ENCODE data around the gene ZKSCAN5.
A peak's percentile ranks its signal among the peaks of the same experiment; 100 is the strongest.

Gene ZKSCAN5

GRCh38 chr7:99558306-99559174, 54.1 kb downstream of the ZKSCAN5 start, which contains the start of gene ZNF655:
TSS of gene ZNF655 (plus strand) at chr7:99558642. CDS start at chr7:99560560, 1,918 bp downstream.
- Histone ChIP-seq H3K4me3 (ENCODE audit: insufficient read depth, low read length, poor library complexity, severe bottlenecking) (peak within 1 kb of the TSS; percentile 91), H3K79me2 (ENCODE audit: insufficient read depth, low read length) (peaks cover 71% of the 10 kb centered on the region)

GRCh38 chr7:99559175-99559915, 54.9 kb downstream of the ZKSCAN5 start:
- Histone ChIP-seq H3K27ac (ENCODE audit: low read depth, low read length) (peak overlapping the region; percentile 84), H2AFZ (ENCODE audit: low read depth, low read length, severe bottlenecking) (peak overlapping the region; percentile 87), H3K9me2 (replicated peaks; ENCODE audit: insufficient read depth, low read length) (no peaks in the 10 kb centered on the region), H3K4me2 (ENCODE audit: low read depth, low read length, poor library complexity, severe bottlenecking) (peak overlapping the region; percentile 74), H3K36me3 (ENCODE audit: low read length) (peaks cover 40% of the 10 kb centered on the region), H3K9me3 (ENCODE audit: insufficient read depth, low read length) (no peaks in the 10 kb centered on the region), H4K20me1 (ENCODE audit: low read depth, low read length) (no peaks in the 10 kb centered on the region), H3K9ac (ENCODE audit: low read length) (peak overlapping the region; percentile 95), H3K27me3 (ENCODE audit: low read length) (no peaks in the 10 kb centered on the region), H3K79me2 (ENCODE audit: insufficient read depth, low read length) (peaks cover 76% of the 10 kb centered on the region), H3F3A (ENCODE audit: insufficient read depth) (peaks cover 17% of the 10 kb centered on the region; the same call in 1 of the 2 replicates), H3K4me3 (ENCODE audit: insufficient read depth, low read length, poor library complexity, severe bottlenecking) (peak overlapping the region; percentile 91)
- no peak for TF ChIP-seq EZH2phosphoT487 (conservative IDR thresholded peaks at IDR 0.05; ENCODE audit: low read length)
- no peak for TF ChIP-seq CTCF (IDR thresholded peaks at IDR 0.05; ENCODE audit: insufficient read depth, low read length, poor library complexity, severe bottlenecking)

More at GRCh38 chr7:99558306-99559174, 54.1 kb downstream of the ZKSCAN5 start, which contains the start of gene ZNF655:
- no peaks in the 10 kb centered on the region for H3K27me3 ChIP-seq (ENCODE audit: low read length)
- no peaks in the 10 kb centered on the region for H3K9me3 ChIP-seq (ENCODE audit: insufficient read depth, low read length)
- peaks cover 20% of the 10 kb centered on the region; the same call in 1 of the 2 replicates for H3F3A ChIP-seq (ENCODE audit: insufficient read depth)
- peak within 1 kb of the TSS; percentile 87 for H2AFZ ChIP-seq (ENCODE audit: low read depth, low read length, severe bottlenecking)
- H4K20me1 ChIP-seq (ENCODE audit: low read depth, low read length): no peaks in the 10 kb centered on the region
- peak within 1 kb of the TSS; percentile 95 for H3K9ac ChIP-seq (ENCODE audit: low read length)
- TF ChIP-seq EZH2phosphoT487 (conservative IDR thresholded peaks at IDR 0.05; ENCODE audit: low read length) (no peak), CTCF (IDR thresholded peaks at IDR 0.05; ENCODE audit: insufficient read depth, low read length, poor library complexity, severe bottlenecking) (no peak)
- no peaks in the 10 kb centered on the region for H3K9me2 ChIP-seq (replicated peaks; ENCODE audit: insufficient read depth, low read length)
- peaks cover 34% of the 10 kb centered on the region for H3K36me3 ChIP-seq (ENCODE audit: low read length)
- peak within 1 kb of the TSS; percentile 74 for H3K4me2 ChIP-seq (ENCODE audit: low read depth, low read length, poor library complexity, severe bottlenecking)
- peak within 1 kb of the TSS; percentile 84 for H3K27ac ChIP-seq (ENCODE audit: low read depth, low read length)

GRCh38 chr7:99560834-99561736, 56.6 kb downstream of the ZKSCAN5 start:
- H3F3A ChIP-seq (ENCODE audit: insufficient read depth): peaks cover 5% of the 10 kb centered on the region; the same call in 1 of the 2 replicates
- no peak overlapping the region for H3K4me3 ChIP-seq (ENCODE audit: insufficient read depth, low read length, poor library complexity, severe bottlenecking)
- H2AFZ ChIP-seq (ENCODE audit: low read depth, low read length, severe bottlenecking): no peak overlapping the region
- H3K79me2 ChIP-seq (ENCODE audit: insufficient read depth, low read length): peaks cover 74% of the 10 kb centered on the region
- no peak overlapping the region for H3K9ac ChIP-seq (ENCODE audit: low read length)
- no peaks in the 10 kb centered on the region for H3K9me2 ChIP-seq (replicated peaks; ENCODE audit: insufficient read depth, low read length)
- H3K27ac ChIP-seq (ENCODE audit: low read depth, low read length): no peak overlapping the region
- no peak overlapping the region for H3K4me2 ChIP-seq (ENCODE audit: low read depth, low read length, poor library complexity, severe bottlenecking)
- no peaks in the 10 kb centered on the region for H3K9me3 ChIP-seq (ENCODE audit: insufficient read depth, low read length)
- no peaks in the 10 kb centered on the region for H3K27me3 ChIP-seq (ENCODE audit: low read length)
- TF ChIP-seq CTCF (IDR thresholded peaks at IDR 0.05; ENCODE audit: insufficient read depth, low read length, poor library complexity, severe bottlenecking) (no peak), EZH2phosphoT487 (conservative IDR thresholded peaks at IDR 0.05; ENCODE audit: low read length) (no peak)
- no peaks in the 10 kb centered on the region for H4K20me1 ChIP-seq (ENCODE audit: low read depth, low read length)
- peaks cover 43% of the 10 kb centered on the region for H3K36me3 ChIP-seq (ENCODE audit: low read length)
